ENCODE results near the gene PRR5L.
A peak's percentile ranks its signal among the peaks of the same experiment; 100 is the strongest.

PRR5L gene

DNA sequence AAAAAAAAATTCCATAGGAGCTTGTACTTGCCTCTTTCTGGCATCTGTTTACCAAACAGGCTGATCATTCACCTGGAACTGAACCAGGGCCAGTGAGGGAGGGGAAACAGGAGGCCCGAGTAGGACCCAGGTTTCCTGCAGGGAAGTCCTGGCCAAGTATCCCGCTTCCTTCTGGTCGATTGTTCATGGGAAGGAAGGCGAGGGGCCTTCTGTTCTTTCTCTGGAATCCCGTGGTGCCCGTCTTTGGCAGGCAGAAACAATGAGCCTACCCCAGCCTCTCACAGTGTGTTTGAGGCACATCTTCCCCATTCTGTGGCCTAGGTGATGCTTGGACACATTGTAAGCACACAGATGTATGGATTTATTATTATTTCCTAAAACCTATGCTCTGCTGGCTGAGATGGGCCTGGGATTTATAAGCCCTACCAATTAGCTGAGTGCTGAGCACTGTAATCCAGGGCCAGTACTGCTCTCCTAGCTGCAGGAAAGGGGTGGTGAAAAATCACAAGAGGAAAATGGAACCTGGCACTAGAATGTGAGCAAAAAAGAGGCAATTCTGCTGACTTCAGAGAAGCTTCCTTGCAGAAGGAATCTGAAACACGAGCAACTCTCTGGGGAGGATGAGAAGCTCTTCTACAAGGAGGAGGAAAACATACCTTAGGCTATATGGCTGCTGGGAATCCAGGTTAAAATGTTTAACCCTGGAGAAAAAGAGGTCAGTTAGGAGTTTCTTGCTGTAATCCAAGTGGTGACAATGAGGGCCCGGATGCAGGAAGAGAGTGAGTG lies 53.5 kb downstream of the PRR5L start:
- Histone ChIP-seq H3K9me3 (replicated peaks; ENCODE audit: low read length) (no peaks in the 10 kb centered on the region), H3K4me2 (ENCODE audit: low read length) (no peak overlapping the region), H3K4me1 (ENCODE audit: control insufficient read depth, insufficient read depth, low read length) (no peaks in the 10 kb centered on the region), H3K4me3 (ENCODE audit: low read length) (no peak overlapping the region), H3K9ac (ENCODE audit: low read depth, low read length) (no peak overlapping the region), H3K36me3 (ENCODE audit: insufficient read depth, low read length) (no peaks in the 10 kb centered on the region), H3K27me3 (ENCODE audit: control insufficient read depth, insufficient read depth, low read length) (peaks cover 25% of the 10 kb centered on the region)

GRCh38 chr11:36350137-36350513 lies 54.0 kb downstream of the PRR5L start:
- H3K4me1 ChIP-seq (ENCODE audit: control insufficient read depth, insufficient read depth, low read length): no peaks in the 10 kb centered on the region
- no peak overlapping the region for H3K9ac ChIP-seq (ENCODE audit: low read depth, low read length)
- H3K9me3 ChIP-seq (replicated peaks; ENCODE audit: low read length): no peaks in the 10 kb centered on the region
- no peaks in the 10 kb centered on the region for H3K36me3 ChIP-seq (ENCODE audit: insufficient read depth, low read length)
- H3K4me3 ChIP-seq (ENCODE audit: low read length): no peak overlapping the region
- no peak overlapping the region for H3K4me2 ChIP-seq (ENCODE audit: low read length)
- peaks cover 19% of the 10 kb centered on the region for H3K27me3 ChIP-seq (ENCODE audit: control insufficient read depth, insufficient read depth, low read length)

DNA sequence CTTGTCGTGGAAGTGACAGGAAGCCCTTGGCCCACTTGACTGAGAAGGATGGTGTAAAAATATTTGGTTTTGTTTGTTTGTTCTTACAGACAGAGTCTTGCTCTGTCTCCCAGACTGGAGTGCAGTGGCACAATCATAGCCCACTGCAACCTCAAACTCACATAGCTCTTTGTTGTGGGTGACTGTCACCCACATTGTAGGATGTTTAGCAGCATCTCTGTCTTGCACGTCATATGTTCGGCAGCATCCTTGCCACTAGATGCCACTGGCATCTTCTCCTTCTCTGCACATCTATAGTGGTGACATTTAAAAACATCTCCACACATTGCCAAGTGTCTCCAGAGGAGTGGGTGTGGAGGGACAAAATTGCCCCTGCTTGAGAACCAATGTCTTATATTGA lies 56.8 kb downstream of the PRR5L start:
- Histone ChIP-seq H3K9ac (ENCODE audit: low read depth, low read length) (no peak overlapping the region), H3K9me3 (replicated peaks; ENCODE audit: low read length) (no peaks in the 10 kb centered on the region), H3K27me3 (ENCODE audit: control insufficient read depth, insufficient read depth, low read length) (peaks cover 13% of the 10 kb centered on the region), H3K4me3 (ENCODE audit: low read length) (no peak overlapping the region), H3K36me3 (ENCODE audit: insufficient read depth, low read length) (no peaks in the 10 kb centered on the region), H3K4me1 (ENCODE audit: control insufficient read depth, insufficient read depth, low read length) (no peaks in the 10 kb centered on the region), H3K4me2 (ENCODE audit: low read length) (no peak overlapping the region)

- Histone ChIP-seq H3K27me3 (ENCODE audit: control insufficient read depth, insufficient read depth, low read length) (peaks cover 10% of the 10 kb centered on the region), H3K9me3 (replicated peaks; ENCODE audit: low read length) (no peaks in the 10 kb centered on the region), H3K4me1 (ENCODE audit: control insufficient read depth, insufficient read depth, low read length) (no peaks in the 10 kb centered on the region), H3K36me3 (ENCODE audit: insufficient read depth, low read length) (no peaks in the 10 kb centered on the region), H3K9ac (ENCODE audit: low read depth, low read length) (no peak overlapping the region), H3K4me3 (ENCODE audit: low read length) (no peak overlapping the region), H3K4me2 (ENCODE audit: low read length) (no peak overlapping the region)
Observed at GRCh38 chr11:36354221-36355003, 58.3 kb downstream of the PRR5L start.

DNA sequence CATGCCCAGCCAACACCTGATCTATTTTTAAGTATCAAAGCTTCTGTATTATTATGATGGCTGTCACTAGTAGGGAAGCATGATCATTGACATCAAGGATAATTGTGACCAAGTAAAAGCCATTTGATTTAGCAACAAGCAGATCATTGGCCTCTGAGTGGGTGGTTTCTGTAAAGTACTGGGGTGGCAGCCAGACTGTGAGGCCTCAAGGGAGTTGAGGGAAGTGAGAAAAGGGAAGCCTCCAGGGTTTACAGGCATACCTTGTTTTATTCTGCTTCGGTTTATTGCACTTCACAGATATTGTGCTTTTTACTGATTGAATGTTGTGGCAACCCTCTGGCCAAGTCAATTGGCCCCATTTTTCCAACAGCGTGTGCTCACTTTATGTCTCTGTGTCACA lies 60.1 kb downstream of the PRR5L start:
- Histone ChIP-seq H3K4me2 (ENCODE audit: low read length) (no peak overlapping the region), H3K9me3 (replicated peaks; ENCODE audit: low read length) (no peaks in the 10 kb centered on the region), H3K27me3 (ENCODE audit: control insufficient read depth, insufficient read depth, low read length) (peaks cover 10% of the 10 kb centered on the region), H3K4me1 (ENCODE audit: control insufficient read depth, insufficient read depth, low read length) (no peaks in the 10 kb centered on the region), H3K36me3 (ENCODE audit: insufficient read depth, low read length) (no peaks in the 10 kb centered on the region), H3K4me3 (ENCODE audit: low read length) (no peak overlapping the region), H3K9ac (ENCODE audit: low read depth, low read length) (no peak overlapping the region)

GRCh38 chr11:36357831-36358230 lies 61.7 kb downstream of the PRR5L start:
- H3K4me1 ChIP-seq (ENCODE audit: control insufficient read depth, insufficient read depth, low read length): peaks cover 11% of the 10 kb centered on the region
- no peak overlapping the region for H3K9ac ChIP-seq (ENCODE audit: low read depth, low read length)
- no peak overlapping the region for H3K4me2 ChIP-seq (ENCODE audit: low read length)
- H3K4me3 ChIP-seq (ENCODE audit: low read length): no peak overlapping the region
- H3K36me3 ChIP-seq (ENCODE audit: insufficient read depth, low read length): no peaks in the 10 kb centered on the region
- peaks cover 5% of the 10 kb centered on the region for H3K27me3 ChIP-seq (ENCODE audit: control insufficient read depth, insufficient read depth, low read length)
- H3K9me3 ChIP-seq (replicated peaks; ENCODE audit: low read length): no peaks in the 10 kb centered on the region

DNA sequence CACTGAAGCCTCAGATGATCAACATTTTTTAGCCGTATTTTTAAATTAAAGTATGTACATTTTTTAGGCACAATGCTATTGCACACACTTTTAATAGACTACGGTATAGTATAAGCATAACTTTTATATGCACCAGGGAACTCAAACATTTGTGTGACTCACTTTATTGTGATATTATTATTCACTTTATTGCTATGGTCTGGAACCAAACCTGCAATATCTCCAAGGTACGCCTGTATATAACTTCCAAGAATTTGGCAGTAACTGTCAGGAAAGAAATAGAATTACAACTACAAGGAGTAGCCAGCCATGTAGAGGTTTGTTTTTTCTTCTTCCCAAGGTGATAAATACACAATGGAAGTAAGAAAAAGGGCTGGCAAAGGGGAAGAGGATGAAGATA lies 62.3 kb downstream of the PRR5L start:
- H3K4me1 ChIP-seq (ENCODE audit: control insufficient read depth, insufficient read depth, low read length): peaks cover 16% of the 10 kb centered on the region
- no peaks in the 10 kb centered on the region for H3K36me3 ChIP-seq (ENCODE audit: insufficient read depth, low read length)
- H3K4me2 ChIP-seq (ENCODE audit: low read length): no peak overlapping the region
- H3K27me3 ChIP-seq (ENCODE audit: control insufficient read depth, insufficient read depth, low read length): peaks cover 3% of the 10 kb centered on the region
- H3K4me3 ChIP-seq (ENCODE audit: low read length): no peak overlapping the region
- no peaks in the 10 kb centered on the region for H3K9me3 ChIP-seq (replicated peaks; ENCODE audit: low read length)
- no peak overlapping the region for H3K9ac ChIP-seq (ENCODE audit: low read depth, low read length)

- no peaks in the 10 kb centered on the region for H3K27me3 ChIP-seq (ENCODE audit: control insufficient read depth, insufficient read depth, low read length)
- H3K4me1 ChIP-seq (ENCODE audit: control insufficient read depth, insufficient read depth, low read length): peaks cover 18% of the 10 kb centered on the region
- no peaks in the 10 kb centered on the region for H3K36me3 ChIP-seq (ENCODE audit: insufficient read depth, low read length)
- H3K4me2 ChIP-seq (ENCODE audit: low read length): no peak overlapping the region
- H3K9ac ChIP-seq (ENCODE audit: low read depth, low read length): no peak overlapping the region
- no peak overlapping the region for H3K4me3 ChIP-seq (ENCODE audit: low read length)
- H3K9me3 ChIP-seq (replicated peaks; ENCODE audit: low read length): no peaks in the 10 kb centered on the region
Observed at GRCh38 chr11:36360318-36360717, 64.2 kb downstream of the PRR5L start.

DNA sequence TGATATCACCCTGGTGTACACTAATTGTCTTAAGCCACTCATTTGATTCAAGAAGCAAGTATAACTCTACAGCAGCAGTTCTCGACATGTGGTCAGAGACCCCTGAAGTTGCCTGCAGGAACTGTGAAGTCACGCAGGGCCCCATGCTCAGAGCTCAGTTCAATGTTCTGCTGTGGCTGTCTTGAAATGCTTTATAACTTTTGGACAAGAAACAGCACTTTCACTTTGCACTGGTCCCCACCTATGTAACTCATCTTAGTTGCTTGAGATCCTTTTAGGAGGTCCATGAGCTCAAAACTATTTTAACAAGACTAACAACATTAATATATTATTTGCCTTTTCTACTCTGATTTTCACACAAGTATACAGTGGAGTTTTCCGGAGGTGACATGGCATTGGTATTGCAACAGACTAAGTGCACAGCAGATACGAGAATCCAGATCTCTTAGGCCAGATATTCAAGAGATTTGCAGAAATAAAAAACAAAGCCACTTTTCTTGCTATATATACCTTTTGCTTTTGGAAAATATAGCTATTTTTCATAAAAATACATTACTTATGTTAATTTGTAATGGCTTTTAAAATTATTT lies 64.8 kb downstream of the PRR5L start:
- Histone ChIP-seq H3K9me3 (replicated peaks; ENCODE audit: low read length) (no peaks in the 10 kb centered on the region), H3K27me3 (ENCODE audit: control insufficient read depth, insufficient read depth, low read length) (no peaks in the 10 kb centered on the region), H3K4me2 (ENCODE audit: low read length) (no peak overlapping the region), H3K4me3 (ENCODE audit: low read length) (no peak overlapping the region), H3K36me3 (ENCODE audit: insufficient read depth, low read length) (no peaks in the 10 kb centered on the region), H3K9ac (ENCODE audit: low read depth, low read length) (peak overlapping the region; percentile 63), H3K4me1 (ENCODE audit: control insufficient read depth, insufficient read depth, low read length) (peaks cover 18% of the 10 kb centered on the region)

DNA sequence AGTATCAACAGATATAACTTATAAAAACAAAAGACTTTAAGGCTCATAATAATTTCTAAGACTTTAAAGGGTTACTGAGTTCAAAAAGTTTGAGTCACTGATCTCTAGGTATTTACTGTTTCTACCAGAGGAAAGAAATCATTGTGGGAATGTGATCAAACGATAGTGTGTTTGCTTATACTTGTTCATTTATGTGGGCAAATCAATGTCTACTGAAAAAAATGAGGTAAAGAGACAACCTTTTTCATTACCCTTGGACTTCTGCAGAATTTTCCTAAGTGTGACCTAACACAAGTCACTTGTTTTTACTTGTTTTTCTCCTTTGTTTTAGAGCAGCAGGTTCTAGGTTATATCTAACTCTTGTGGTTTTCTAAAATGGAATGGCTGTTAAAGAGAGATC lies 65.4 kb downstream of the PRR5L start:
- H3K4me1 ChIP-seq (ENCODE audit: control insufficient read depth, insufficient read depth, low read length): peaks cover 18% of the 10 kb centered on the region
- no peaks in the 10 kb centered on the region for H3K36me3 ChIP-seq (ENCODE audit: insufficient read depth, low read length)
- no peaks in the 10 kb centered on the region for H3K27me3 ChIP-seq (ENCODE audit: control insufficient read depth, insufficient read depth, low read length)
- H3K9me3 ChIP-seq (replicated peaks; ENCODE audit: low read length): no peaks in the 10 kb centered on the region
- peak overlapping the region; percentile 63 for H3K9ac ChIP-seq (ENCODE audit: low read depth, low read length)
- H3K4me3 ChIP-seq (ENCODE audit: low read length): peak overlapping the region; percentile 47
- H3K4me2 ChIP-seq (ENCODE audit: low read length): peak overlapping the region; percentile 62

- Histone ChIP-seq H3K9me3 (replicated peaks; ENCODE audit: low read length) (no peaks in the 10 kb centered on the region), H3K9ac (ENCODE audit: low read depth, low read length) (peak overlapping the region; percentile 63), H3K4me2 (ENCODE audit: low read length) (peak overlapping the region; percentile 62), H3K27me3 (ENCODE audit: control insufficient read depth, insufficient read depth, low read length) (no peaks in the 10 kb centered on the region), H3K36me3 (ENCODE audit: insufficient read depth, low read length) (no peaks in the 10 kb centered on the region), H3K4me3 (ENCODE audit: low read length) (peak overlapping the region; percentile 47), H3K4me1 (ENCODE audit: control insufficient read depth, insufficient read depth, low read length) (peaks cover 18% of the 10 kb centered on the region)
Observed at GRCh38 chr11:36361901-36362391, 65.9 kb downstream of the PRR5L start.

Measured in skeletal muscle satellite cell (primary cell).